Stimulated activated CD8-positive, alpha-beta memory T cell treated with anti-CD3 and anti-CD28 coated beads, Interleukin-12 subunit alpha, Interleukin-12 subunit beta, amount 100 ng/mL, for 1 hour (primary cell): Measurements from ENCODE around the gene METTL9.
"Not testable (repeated sequence)": the region's sequence is repeated elsewhere in the genome, so short reads cannot be mapped to it uniquely, and the experiment has no call there.

Experiments
- DNase-seq: peaks from one replicate; pipeline ENCODE4 v3.0.0-alpha.2; 2020; ENCODE audit warnings: low read depth

METTL9 gene

GRCh38 chr16:21663889-21664647 is 64.7 kb downstream of the METTL9 start, which contains the start of gene OTOA:
OTOA (plus strand) TSS chr16:21663968; CDS start chr16:21678515, 14,547 bp downstream.
- DNase-seq: no peak

- DNase-seq: no peak
Observed at GRCh38 chr16:21664801-21665492, 65.6 kb downstream of the METTL9 start.

- DNase-seq: no peak
Observed at GRCh38 chr16:21666772-21667171, 67.4 kb downstream of the METTL9 start.

GRCh38 chr16:21667575-21667974 is 68.2 kb downstream of the METTL9 start:
- DNase-seq: no peak

GRCh38 chr16:21673469-21673868 is 74.1 kb downstream of the METTL9 start:
- no peak for DNase-seq

GRCh38 chr16:21674456-21674855 is 75.1 kb downstream of the METTL9 start:
- DNase-seq: not testable (repeated sequence)

- not testable (repeated sequence) for DNase-seq
Observed at GRCh38 chr16:21680714-21681113, 81.3 kb downstream of the METTL9 start.

- no peak for DNase-seq
Observed at GRCh38 chr16:21683184-21683583, 83.8 kb downstream of the METTL9 start.

- DNase-seq: no peak
Observed at GRCh38 chr16:21684199-21684598, 84.8 kb downstream of the METTL9 start.

GRCh38 chr16:21685034-21685455 is 85.7 kb downstream of the METTL9 start:
- no peak for DNase-seq

GRCh38 chr16:21689107-21689506 is 89.7 kb downstream of the METTL9 start:
- DNase-seq: no peak

- not testable (repeated sequence) for DNase-seq
Observed at GRCh38 chr16:21690967-21691366, 91.6 kb downstream of the METTL9 start.

GRCh38 chr16:21694609-21695008 is 95.2 kb downstream of the METTL9 start:
- no peak for DNase-seq

- no peak for DNase-seq
Observed at GRCh38 chr16:21697032-21697431, 97.7 kb downstream of the METTL9 start.

GRCh38 chr16:21698169-21699032 is 99.0 kb downstream of the METTL9 start:
- DNase-seq: no peak

GRCh38 chr16:21701271-21701670 is 101.9 kb downstream of the METTL9 start:
- DNase-seq: no peak

GRCh38 chr16:21702276-21702675 is 102.9 kb downstream of the METTL9 start:
- no peak for DNase-seq

GRCh38 chr16:21703156-21703555 is 103.8 kb downstream of the METTL9 start:
- no peak for DNase-seq

- no peak for DNase-seq
Observed at GRCh38 chr16:21703589-21704174, 104.3 kb downstream of the METTL9 start.

GRCh38 chr16:21704266-21704665 is 104.9 kb downstream of the METTL9 start:
- DNase-seq: no peak

- no peak for DNase-seq
Observed at GRCh38 chr16:21704733-21705132, 105.4 kb downstream of the METTL9 start.
